SH-SY5Y (cell line): Measurements from ENCODE around the gene OR13D1.

Experiments used
- GATA2 ChIP-seq: IDR thresholded peaks from 2 replicates; pipeline ENCODE4 v1.6.1; 2011; ENCODE audit warnings: mild to moderate bottlenecking, low read depth, low read length
- GATA3 ChIP-seq: IDR thresholded peaks from 2 replicates; pipeline ENCODE4 v1.6.1; 2011; ENCODE audit warnings: low read depth, mild to moderate bottlenecking, low read length, moderate library complexity

DNA sequence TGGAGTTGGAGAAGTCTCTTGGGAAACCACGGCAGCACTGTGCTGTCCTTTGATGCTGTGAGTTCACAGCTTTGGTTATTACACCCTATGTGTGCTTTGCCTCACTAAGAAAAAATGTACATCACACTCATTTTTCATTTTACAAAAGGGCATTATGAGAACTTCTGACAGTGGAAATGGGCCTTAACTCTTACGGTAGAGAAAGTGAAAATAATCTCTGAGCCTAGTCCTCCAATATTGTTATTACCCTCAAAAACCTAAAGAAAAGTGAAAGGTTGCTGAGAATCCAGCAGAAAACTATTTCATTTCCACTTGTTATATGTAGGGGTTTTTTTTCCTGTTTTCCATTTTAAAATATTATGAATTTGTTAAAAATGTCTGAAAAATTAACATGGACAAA, 8.2 kb upstream of the OR13D1 start:
- no peak for TF ChIP-seq GATA2
- no peak for TF ChIP-seq GATA3
